Left ventricle myocardium inferior (tissue), 1 donor: ENCODE measurements around the gene SAA1. TPM values are rescaled to one million over a fixed set of nuclear protein-coding genes. Genes with fewer than 3 reads are reported as not detected.

Experiments used
- DNase-seq: peaks from one replicate; pipeline ENCODE4 v3.0.0-alpha.2; 2020
- H3K27ac ChIP-seq: fragments of 200-600 bp; replicated peaks from 2 replicates; pipeline ENCODE4 v1.8.0; 2021
- H3K27me3 ChIP-seq: fragments of 200-600 bp; 2 replicates; pipeline ENCODE4 v1.8.0; 2021; ENCODE audit warnings: low read depth
- H3K36me3 ChIP-seq: fragments of 200-600 bp; 2 replicates; pipeline ENCODE4 v1.8.0; 2021
- H3K4me1 ChIP-seq: fragments of 200-600 bp; 2 replicates; pipeline ENCODE4 v1.8.0; 2021
- H3K4me3 ChIP-seq: fragments of 200-600 bp; 2 replicates; pipeline ENCODE4 v1.8.0; 2021; ENCODE audit warnings: mild to moderate bottlenecking, moderate library complexity
- H3K9me3 ChIP-seq: fragments of 200-600 bp; replicated peaks from 2 replicates; pipeline ENCODE4 v1.8.0; 2021
- CTCF ChIP-seq: fragments of 200-600 bp; IDR thresholded peaks from 2 replicates; pipeline ENCODE4 v1.8.0; 2021; ENCODE audit warnings: antibody characterized with exemption, mild to moderate bottlenecking, borderline replicate concordance
- intact Hi-C: fragments of 100-400 bp; cut with micrococcal nuclease; formaldehyde crosslinking; loops from one replicate; pipeline ENCODE4 v1.11.0; 2022
- total RNA-seq: library from RNA; stranded (reverse); fragmentation: NEBNext Ultra II Directional; extraction: Animal tissue kit (Norgen Biotek cat#: 25700); gene quantifications from one replicate; pipeline ENCODE4 v1.2.1, GENCODE V29; 2021
- donor health status: DM: no; HTN: yes; CAD: no; lungs with severe emphysema.

SAA1 gene
- total RNA-seq, 1 donor from 2014 or later = not detected

GRCh38 chr11:18313965-18314763 lies 48.1 kb downstream of the SAA1 start:
- H3K27ac ChIP-seq = no peak overlapping the region
- no peaks in the 10 kb centered on the region for H3K9me3 ChIP-seq
- intact Hi-C loops = no loop called here
- no peak for TF ChIP-seq CTCF
- H3K4me3 ChIP-seq = no peak overlapping the region
- H3K27me3 ChIP-seq = no peaks in the 10 kb centered on the region
- peaks cover 30% of the 10 kb centered on the region for H3K4me1 ChIP-seq
- peaks cover 30% of the 10 kb centered on the region for H3K36me3 ChIP-seq
- DNase-seq = no peak

DNA sequence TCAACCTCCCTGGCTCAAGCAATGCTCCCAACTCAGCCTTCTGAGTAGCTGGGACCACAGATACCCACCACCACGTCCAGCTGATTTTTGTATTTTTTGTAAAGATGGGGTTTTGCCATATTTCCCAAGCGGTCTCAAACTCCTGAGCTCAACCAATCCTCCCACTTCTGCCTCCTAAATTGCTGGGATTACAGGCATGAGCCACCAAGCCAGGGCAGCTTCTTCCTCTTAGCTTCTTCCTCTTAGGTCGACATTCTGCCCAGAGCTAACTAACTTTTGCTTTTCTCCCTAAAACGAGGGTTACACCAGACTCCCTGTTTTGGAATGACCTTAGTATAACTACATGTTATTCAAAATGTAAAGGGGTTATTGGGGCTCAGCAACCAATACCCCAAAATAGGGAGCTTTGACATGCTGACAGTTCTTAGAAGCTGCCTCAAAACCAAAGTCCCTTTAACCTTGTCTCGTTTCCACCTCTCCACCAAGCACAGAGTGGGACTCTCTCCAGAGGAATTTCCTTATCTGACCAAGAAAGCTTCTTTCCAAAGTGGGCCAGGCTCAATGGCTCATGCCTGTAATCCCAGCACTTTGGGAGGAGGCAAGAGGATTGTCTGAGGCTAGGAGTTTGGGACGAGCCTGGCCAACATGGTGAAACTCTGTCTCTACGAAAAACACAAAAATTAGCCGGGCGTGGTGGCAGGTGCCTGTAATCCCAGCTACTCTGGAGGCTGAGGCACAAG lies 48.9 kb downstream of the SAA1 start:
- intact Hi-C loops = no loop called here
- Histone ChIP-seq H3K27ac (peak overlapping the region; percentile 28), H3K27me3 (no peaks in the 10 kb centered on the region), H3K4me3 (no peak overlapping the region), H3K9me3 (no peaks in the 10 kb centered on the region), H3K4me1 (peaks cover 30% of the 10 kb centered on the region), H3K36me3 (peaks cover 22% of the 10 kb centered on the region)
- no peak for DNase-seq
- TF ChIP-seq CTCF = no peak

DNA sequence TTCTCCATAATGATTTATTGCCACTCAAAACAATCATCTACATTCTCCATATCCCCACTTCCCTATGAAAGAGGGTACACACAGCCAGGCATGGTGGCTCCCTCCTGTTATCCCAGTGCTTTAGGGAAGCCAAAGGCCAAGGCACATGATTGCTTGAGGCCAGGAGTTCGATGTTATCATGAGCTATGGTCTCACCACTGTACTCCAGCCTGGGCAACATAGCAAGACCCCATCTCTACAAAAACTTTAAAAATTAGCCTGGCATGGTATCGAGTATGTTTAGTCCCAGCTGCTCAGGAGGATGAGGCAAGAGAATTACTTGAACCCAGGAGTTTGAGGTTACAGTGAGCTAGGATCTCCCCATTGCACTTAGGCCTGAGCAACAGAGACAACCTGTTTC lies 49.8 kb downstream of the SAA1 start:
- DNase-seq = no peak
- Histone ChIP-seq H3K27me3 (no peaks in the 10 kb centered on the region), H3K4me3 (no peak overlapping the region), H3K27ac (no peak overlapping the region), H3K9me3 (no peaks in the 10 kb centered on the region), H3K36me3 (peaks cover 13% of the 10 kb centered on the region), H3K4me1 (peaks cover 37% of the 10 kb centered on the region)
- TF ChIP-seq CTCF = no peak
- intact Hi-C loops = no loop called here

GRCh38 chr11:18317551-18317950 lies 51.5 kb downstream of the SAA1 start:
- Histone ChIP-seq H3K4me1 (peaks cover 50% of the 10 kb centered on the region), H3K27ac (no peak overlapping the region), H3K36me3 (peaks cover 4% of the 10 kb centered on the region), H3K4me3 (no peak overlapping the region), H3K27me3 (no peaks in the 10 kb centered on the region), H3K9me3 (no peaks in the 10 kb centered on the region)
- intact Hi-C loops = no loop called here
- TF ChIP-seq CTCF = no peak
- no peak for DNase-seq

Other genes with a start within 250 kb of the SAA1 start
- not detected for gene TPH1, start 220.0 kb upstream of the SAA1 start, total RNA-seq
- gene SAAL1, start 160.2 kb upstream of the SAA1 start, total RNA-seq = 6.8 TPM
- not detected for gene MRGPRX3, start 133.7 kb upstream of the SAA1 start, total RNA-seq
- gene MRGPRX4, start 93.4 kb upstream of the SAA1 start, total RNA-seq = not detected
- gene SAA4, start 29.5 kb upstream of the SAA1 start, total RNA-seq = not detected
- gene SAA2, start 17.6 kb upstream of the SAA1 start, total RNA-seq = 0.60 TPM
- 11.5 TPM for gene HPS5, start 55.9 kb downstream of the SAA1 start, total RNA-seq
- 24.3 TPM for gene GTF2H1, start 56.3 kb downstream of the SAA1 start, total RNA-seq
- gene LDHA, start 128.3 kb downstream of the SAA1 start, total RNA-seq = 332 TPM
- gene LDHC, start 146.1 kb downstream of the SAA1 start, total RNA-seq = not detected
- gene LDHAL6A, start 189.6 kb downstream of the SAA1 start, total RNA-seq = not detected